CD4-positive, alpha-beta T cell treated with Interleukin-6 for 4 hours (primary cell): ENCODE data around the gene FOXD3.

Source experiments
- DNase-seq: peaks from one replicate; pipeline ENCODE4 v3.0.0-alpha.2; 2020; ENCODE audit warnings: mixed read lengths

Gene FOXD3

GRCh38 chr1:63362578-63362977 is 40.2 kb downstream of the FOXD3 start:
- no peak for DNase-seq

- DNase-seq: no peak
Observed at GRCh38 chr1:63363014-63363413, 40.6 kb downstream of the FOXD3 start.

- no peak for DNase-seq
Observed at GRCh38 chr1:63366908-63367214, 44.5 kb downstream of the FOXD3 start.

GRCh38 chr1:63367215-63368103 is 45.1 kb downstream of the FOXD3 start, which contains the start of gene ALG6:
Gene ALG6 (plus strand): TSS chr1:63367627. CDS start chr1:63370978, 3,351 bp downstream.
- DNase-seq: peak; percentile 92

GRCh38 chr1:63368131-63368530 is 45.8 kb downstream of the FOXD3 start:
- no peak for DNase-seq
